ENCODE measurements around the gene NMT2.

The NMT2 gene

DNA sequence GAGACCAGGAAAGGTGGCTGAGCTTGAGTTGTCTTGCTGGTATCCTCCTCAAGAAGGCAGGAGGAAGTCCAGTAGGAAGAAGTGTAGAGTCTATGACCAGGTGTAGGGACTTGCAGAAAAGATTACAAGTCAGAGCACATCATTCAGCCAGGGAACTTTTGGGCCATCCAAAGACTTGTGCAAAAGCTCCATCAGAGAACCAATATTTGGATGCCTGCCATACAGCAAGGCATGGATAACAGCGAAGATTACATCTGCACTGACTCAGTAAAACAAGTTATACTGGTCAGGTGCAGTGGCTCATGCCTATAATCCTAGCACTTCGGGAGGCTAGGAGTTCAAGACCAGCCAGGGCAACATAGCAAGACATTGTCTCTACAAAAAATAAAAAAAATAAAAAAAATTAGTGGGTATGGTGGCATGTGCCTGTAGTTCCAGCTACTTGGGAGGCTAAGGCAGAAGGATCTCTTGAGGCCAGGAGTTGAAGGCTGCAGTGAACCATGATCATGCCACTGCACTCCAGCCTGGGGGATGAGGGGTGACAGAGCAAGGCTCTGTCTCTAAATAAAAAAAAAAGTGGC lies 13.2 kb upstream of the NMT2 start:
- Histone ChIP-seq H3K4me2 (ENCODE audit: low read depth, low read length) (no peak overlapping the region), H4K20me1 (ENCODE audit: insufficient read depth, low read length) (no peaks in the 10 kb centered on the region), H3K9me2 (replicated peaks; ENCODE audit: insufficient read depth, low read length) (no peaks in the 10 kb centered on the region), H3K9me3 (replicated peaks; ENCODE audit: insufficient read depth, low read length) (no peaks in the 10 kb centered on the region), H3K9ac (ENCODE audit: low read length) (no peak overlapping the region), H2AFZ (ENCODE audit: low read length) (no peak overlapping the region), H3K27ac (ENCODE audit: low read length) (no peak overlapping the region), H3F3A (ENCODE audit: insufficient read depth, low read length) (no peaks in the 10 kb centered on the region), H3K4me3 (ENCODE audit: low read length) (no peak overlapping the region), H3K36me3 (replicated peaks; ENCODE audit: insufficient read depth, low read length) (no peaks in the 10 kb centered on the region), H3K27me3 (replicated peaks; ENCODE audit: insufficient read depth, low read length) (no peaks in the 10 kb centered on the region), H3K79me2 (ENCODE audit: low read length) (no peaks in the 10 kb centered on the region), H3K4me1 (ENCODE audit: low read length) (no peaks in the 10 kb centered on the region)
- no peak for DNase-seq
- TF ChIP-seq EZH2 (optimal IDR thresholded peaks at IDR 0.05; ENCODE audit: low read depth, low read length) (no peak), EZH2phosphoT487 (IDR thresholded peaks at IDR 0.05; ENCODE audit: low read length) (no peak)
- TF ChIP-seq, protein P1, sequence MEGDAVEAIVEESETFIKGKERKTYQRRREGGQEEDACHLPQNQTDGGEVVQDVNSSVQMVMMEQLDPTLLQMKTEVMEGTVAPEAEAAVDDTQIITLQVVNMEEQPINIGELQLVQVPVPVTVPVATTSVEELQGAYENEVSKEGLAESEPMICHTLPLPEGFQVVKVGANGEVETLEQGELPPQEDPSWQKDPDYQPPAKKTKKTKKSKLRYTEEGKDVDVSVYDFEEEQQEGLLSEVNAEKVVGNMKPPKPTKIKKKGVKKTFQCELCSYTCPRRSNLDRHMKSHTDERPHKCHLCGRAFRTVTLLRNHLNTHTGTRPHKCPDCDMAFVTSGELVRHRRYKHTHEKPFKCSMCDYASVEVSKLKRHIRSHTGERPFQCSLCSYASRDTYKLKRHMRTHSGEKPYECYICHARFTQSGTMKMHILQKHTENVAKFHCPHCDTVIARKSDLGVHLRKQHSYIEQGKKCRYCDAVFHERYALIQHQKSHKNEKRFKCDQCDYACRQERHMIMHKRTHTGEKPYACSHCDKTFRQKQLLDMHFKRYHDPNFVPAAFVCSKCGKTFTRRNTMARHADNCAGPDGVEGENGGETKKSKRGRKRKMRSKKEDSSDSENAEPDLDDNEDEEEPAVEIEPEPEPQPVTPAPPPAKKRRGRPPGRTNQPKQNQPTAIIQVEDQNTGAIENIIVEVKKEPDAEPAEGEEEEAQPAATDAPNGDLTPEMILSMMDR (IDR thresholded peaks at IDR 0.05; ENCODE audit: low read length): no peak

GRCh38 chr10:15180736-15181135 lies 12.2 kb upstream of the NMT2 start:
- no peak overlapping the region for H3K9ac ChIP-seq (ENCODE audit: low read length)
- no peaks in the 10 kb centered on the region for H4K20me1 ChIP-seq (ENCODE audit: insufficient read depth, low read length)
- H3K9me3 ChIP-seq (replicated peaks; ENCODE audit: insufficient read depth, low read length): no peaks in the 10 kb centered on the region
- DNase-seq: no peak
- H3K4me1 ChIP-seq (ENCODE audit: low read length): no peaks in the 10 kb centered on the region
- no peak overlapping the region for H2AFZ ChIP-seq (ENCODE audit: low read length)
- no peaks in the 10 kb centered on the region for H3F3A ChIP-seq (ENCODE audit: insufficient read depth, low read length)
- H3K27ac ChIP-seq (ENCODE audit: low read length): no peak overlapping the region
- H3K27me3 ChIP-seq (replicated peaks; ENCODE audit: insufficient read depth, low read length): no peaks in the 10 kb centered on the region
- TF ChIP-seq EZH2 (optimal IDR thresholded peaks at IDR 0.05; ENCODE audit: low read depth, low read length) (no peak), EZH2phosphoT487 (IDR thresholded peaks at IDR 0.05; ENCODE audit: low read length) (no peak)
- TF ChIP-seq, protein P1 (IDR thresholded peaks at IDR 0.05; ENCODE audit: low read length): no peak
- no peaks in the 10 kb centered on the region for H3K9me2 ChIP-seq (replicated peaks; ENCODE audit: insufficient read depth, low read length)
- H3K79me2 ChIP-seq (ENCODE audit: low read length): no peaks in the 10 kb centered on the region
- H3K4me3 ChIP-seq (ENCODE audit: low read length): no peak overlapping the region
- no peaks in the 10 kb centered on the region for H3K36me3 ChIP-seq (replicated peaks; ENCODE audit: insufficient read depth, low read length)
- H3K4me2 ChIP-seq (ENCODE audit: low read depth, low read length): no peak overlapping the region

DNA sequence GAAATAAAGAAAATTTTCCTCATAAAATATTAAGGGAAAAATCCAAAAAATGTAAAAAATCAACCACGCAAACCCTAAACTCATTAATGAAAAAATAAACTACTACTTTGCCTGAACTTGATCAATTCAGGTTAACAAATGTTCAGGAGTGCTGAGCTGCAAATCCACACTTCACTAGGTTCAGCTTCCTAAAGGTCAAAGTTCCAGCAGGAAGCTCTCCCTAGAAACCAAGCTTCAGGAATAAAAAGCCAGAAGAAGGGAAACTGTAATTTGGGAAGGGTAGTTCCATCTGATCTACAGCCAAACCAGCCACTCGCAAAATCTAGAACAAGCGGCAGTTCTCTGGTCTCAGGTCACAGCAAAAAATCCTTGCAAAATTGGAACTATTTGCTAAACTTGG lies 7.8 kb upstream of the NMT2 start:
- Histone ChIP-seq H3K9ac (ENCODE audit: low read length) (no peak overlapping the region), H3K9me2 (replicated peaks; ENCODE audit: insufficient read depth, low read length) (no peaks in the 10 kb centered on the region), H3K4me1 (ENCODE audit: low read length) (no peaks in the 10 kb centered on the region), H4K20me1 (ENCODE audit: insufficient read depth, low read length) (no peaks in the 10 kb centered on the region), H3K4me2 (ENCODE audit: low read depth, low read length) (no peak overlapping the region), H3F3A (ENCODE audit: insufficient read depth, low read length) (no peaks in the 10 kb centered on the region), H3K4me3 (ENCODE audit: low read length) (no peak overlapping the region), H3K27ac (ENCODE audit: low read length) (no peak overlapping the region), H2AFZ (ENCODE audit: low read length) (no peak overlapping the region), H3K27me3 (replicated peaks; ENCODE audit: insufficient read depth, low read length) (no peaks in the 10 kb centered on the region), H3K79me2 (ENCODE audit: low read length) (no peaks in the 10 kb centered on the region), H3K9me3 (replicated peaks; ENCODE audit: insufficient read depth, low read length) (no peaks in the 10 kb centered on the region), H3K36me3 (replicated peaks; ENCODE audit: insufficient read depth, low read length) (no peaks in the 10 kb centered on the region)
- no peak for TF ChIP-seq EZH2 (optimal IDR thresholded peaks at IDR 0.05; ENCODE audit: low read depth, low read length)
- TF ChIP-seq EZH2phosphoT487 (IDR thresholded peaks at IDR 0.05; ENCODE audit: low read length): no peak
- TF ChIP-seq, protein P1 (IDR thresholded peaks at IDR 0.05; ENCODE audit: low read length): no peak
- DNase-seq: no peak

All from MM.1S (cell line).